ENCODE measurements around the gene TIFAB.

Gene TIFAB

GRCh38 chr5:135398855-135399793 is 53.0 kb downstream of the TIFAB start, which contains the start of gene MACROH2A1 (continued):
- no peak for TF ChIP-seq ZNF302 (tag by site-specific recombination; IDR thresholded peaks at IDR 0.05; ENCODE audit: low read depth)
- TF ChIP-seq KLF10 (tag by site-specific recombination; IDR thresholded peaks at IDR 0.05): no peak
- no peak for TF ChIP-seq PRDM4 (tag by site-specific recombination; IDR thresholded peaks at IDR 0.05)
- no peak for TF ChIP-seq TCF7L2 (IDR thresholded peaks at IDR 0.05; ENCODE audit: borderline replicate concordance, low read depth, low read length)
- TF ChIP-seq KLF9 (tag by site-specific recombination; IDR thresholded peaks at IDR 0.05; ENCODE audit: low read depth): 0 out of 2 replicates have a peak, but pooled peaks have one; percentile 23
- no peak for TF ChIP-seq ZNF266 (tag by site-specific recombination; IDR thresholded peaks at IDR 0.05; ENCODE audit: low read depth)
- no peak for TF ChIP-seq SALL2 (tag by site-specific recombination; IDR thresholded peaks at IDR 0.05; ENCODE audit: borderline replicate concordance)
- TF ChIP-seq ZBTB21 (tag by site-specific recombination; IDR thresholded peaks at IDR 0.05): no peak
- TF ChIP-seq ZNF211 (tag by site-specific recombination; IDR thresholded peaks at IDR 0.05; ENCODE audit: low read depth): no peak
- no peak for TF ChIP-seq ZNF398 (tag by site-specific recombination; IDR thresholded peaks at IDR 0.05)
- TF ChIP-seq ZNF184 (tag by site-specific recombination; IDR thresholded peaks at IDR 0.05): no peak
- TF ChIP-seq ZBTB20 (tag by site-specific recombination; IDR thresholded peaks at IDR 0.05): peak; percentile 62; the same call in 1 of the 2 replicates
- no peak for TF ChIP-seq BCL6B (tag by site-specific recombination; IDR thresholded peaks at IDR 0.05)
- 0 out of 2 replicates have a peak, but pooled peaks have one; percentile 21 for TF ChIP-seq ZBTB44 (tag by site-specific recombination; IDR thresholded peaks at IDR 0.05)
- TF ChIP-seq ZNF654 (tag by site-specific recombination; IDR thresholded peaks at IDR 0.05; ENCODE audit: low read depth): no peak
- TF ChIP-seq ZNF423 (tag by site-specific recombination; IDR thresholded peaks at IDR 0.05): no peak
- TF ChIP-seq ZNF692 (tag by site-specific recombination; IDR thresholded peaks at IDR 0.05): no peak
- no peak for TF ChIP-seq ZNF513 (tag by site-specific recombination; IDR thresholded peaks at IDR 0.05)
- no peak for TF ChIP-seq ZSCAN5A (tag by site-specific recombination; IDR thresholded peaks at IDR 0.05)
- TF ChIP-seq KLF8 (tag by site-specific recombination; IDR thresholded peaks at IDR 0.05): no peak
- no peak for TF ChIP-seq ZNF514 (tag by site-specific recombination; IDR thresholded peaks at IDR 0.05)
- TF ChIP-seq OSR2 (tag by site-specific recombination; IDR thresholded peaks at IDR 0.05): no peak
- no peak for TF ChIP-seq SP2 (tag by site-specific recombination; IDR thresholded peaks at IDR 0.05)
- no peak for TF ChIP-seq ZNF114 (tag by site-specific recombination; IDR thresholded peaks at IDR 0.05)
- no peak for TF ChIP-seq ZNF366 (tag by site-specific recombination; conservative IDR thresholded peaks at IDR 0.05)
- no peak for TF ChIP-seq ZNF629 (tag by site-specific recombination; IDR thresholded peaks at IDR 0.05)
